ENCODE data around the gene DSN1. TPM values are rescaled to one million over a fixed set of nuclear protein-coding genes. Genes with fewer than 3 reads are reported as not detected.

DSN1 gene
- total RNA-seq, 1 donor: 8.0 TPM

- Histone ChIP-seq H3K27ac (ENCODE audit: low read depth, low read length) (peak overlapping the region; percentile 43), H3K4me3 (ENCODE audit: insufficient read depth, low read length) (no peak overlapping the region), H4K20me1 (ENCODE audit: insufficient read depth, low read length) (no peaks in the 10 kb centered on the region), H3K4me2 (ENCODE audit: insufficient read depth, low read length) (no peak overlapping the region), H3K9me3 (ENCODE audit: low read depth, low read length) (no peaks in the 10 kb centered on the region), H2AFZ (ENCODE audit: low read length) (peak overlapping the region; percentile 37), H3K27me3 (ENCODE audit: insufficient read depth, low read length) (no peaks in the 10 kb centered on the region), H3K36me3 (ENCODE audit: insufficient read depth, low read length) (peaks cover 40% of the 10 kb centered on the region), H3K79me2 (ENCODE audit: insufficient read depth, low read length) (no peaks in the 10 kb centered on the region), H3K4me1 (ENCODE audit: insufficient read depth, low read length) (peaks cover 9% of the 10 kb centered on the region)
- peak; percentile 83 for TF ChIP-seq CTCF (IDR thresholded peaks at IDR 0.05; ENCODE audit: extremely low read depth, low read depth, low read length)
- peak; percentile 86 for DNase-seq (ENCODE audit: insufficient read length, low spot score, missing footprints)
Observed at GRCh38 chr20:36754656-36755222, 18.8 kb downstream of the DSN1 start.

- Histone ChIP-seq H3K4me2 (ENCODE audit: insufficient read depth, low read length) (no peak overlapping the region), H3K4me1 (ENCODE audit: insufficient read depth, low read length) (peaks cover 9% of the 10 kb centered on the region), H3K36me3 (ENCODE audit: insufficient read depth, low read length) (peaks cover 33% of the 10 kb centered on the region), H3K27me3 (ENCODE audit: insufficient read depth, low read length) (no peaks in the 10 kb centered on the region), H3K9me3 (ENCODE audit: low read depth, low read length) (no peaks in the 10 kb centered on the region), H3K27ac (ENCODE audit: low read depth, low read length) (no peak overlapping the region), H3K4me3 (ENCODE audit: insufficient read depth, low read length) (no peak overlapping the region), H2AFZ (ENCODE audit: low read length) (no peak overlapping the region), H3K79me2 (ENCODE audit: insufficient read depth, low read length) (no peaks in the 10 kb centered on the region), H4K20me1 (ENCODE audit: insufficient read depth, low read length) (no peaks in the 10 kb centered on the region)
- TF ChIP-seq CTCF (IDR thresholded peaks at IDR 0.05; ENCODE audit: extremely low read depth, low read depth, low read length): no peak
- no peak for DNase-seq (ENCODE audit: insufficient read length, low spot score, missing footprints)
Observed at GRCh38 chr20:36752582-36752981, 21.0 kb downstream of the DSN1 start.

GRCh38 chr20:36745927-36746659, 27.5 kb downstream of the DSN1 start, which contains the start of gene NDRG3:
Gene NDRG3, minus strand, starts transcription at chr20:36746090. Its CDS starts 24,355 bp downstream, at chr20:36721735.
- Histone ChIP-seq H3K9me3 (ENCODE audit: low read depth, low read length) (no peaks in the 10 kb centered on the region), H3K4me2 (ENCODE audit: insufficient read depth, low read length) (peak within 1 kb of the TSS; percentile 99), H2AFZ (ENCODE audit: low read length) (peak within 1 kb of the TSS; percentile 100), H3K79me2 (ENCODE audit: insufficient read depth, low read length) (peaks cover 12% of the 10 kb centered on the region), H4K20me1 (ENCODE audit: insufficient read depth, low read length) (peaks cover 3% of the 10 kb centered on the region), H3K4me1 (ENCODE audit: insufficient read depth, low read length) (peaks cover 14% of the 10 kb centered on the region), H3K36me3 (ENCODE audit: insufficient read depth, low read length) (no peaks in the 10 kb centered on the region), H3K4me3 (ENCODE audit: insufficient read depth, low read length) (peak within 1 kb of the TSS; percentile 72), H3K27ac (ENCODE audit: low read depth, low read length) (peak within 1 kb of the TSS; percentile 58), H3K27me3 (ENCODE audit: insufficient read depth, low read length) (no peaks in the 10 kb centered on the region)
- DNase-seq (ENCODE audit: insufficient read length, low spot score, missing footprints): peak; percentile 99
- TF ChIP-seq CTCF (IDR thresholded peaks at IDR 0.05; ENCODE audit: extremely low read depth, low read depth, low read length): no peak

- peaks cover 14% of the 10 kb centered on the region for H3K4me1 ChIP-seq (ENCODE audit: insufficient read depth, low read length)
- H4K20me1 ChIP-seq (ENCODE audit: insufficient read depth, low read length): peaks cover 3% of the 10 kb centered on the region
- H3K27me3 ChIP-seq (ENCODE audit: insufficient read depth, low read length): no peaks in the 10 kb centered on the region
- H3K27ac ChIP-seq (ENCODE audit: low read depth, low read length): no peak overlapping the region
- H2AFZ ChIP-seq (ENCODE audit: low read length): peak overlapping the region; percentile 77
- no peak for TF ChIP-seq CTCF (IDR thresholded peaks at IDR 0.05; ENCODE audit: extremely low read depth, low read depth, low read length)
- H3K36me3 ChIP-seq (ENCODE audit: insufficient read depth, low read length): no peaks in the 10 kb centered on the region
- no peaks in the 10 kb centered on the region for H3K9me3 ChIP-seq (ENCODE audit: low read depth, low read length)
- peak overlapping the region; percentile 72 for H3K4me3 ChIP-seq (ENCODE audit: insufficient read depth, low read length)
- DNase-seq (ENCODE audit: insufficient read length, low spot score, missing footprints): peak; percentile 71
- peaks cover 15% of the 10 kb centered on the region for H3K79me2 ChIP-seq (ENCODE audit: insufficient read depth, low read length)
- H3K4me2 ChIP-seq (ENCODE audit: insufficient read depth, low read length): peak overlapping the region; percentile 86
Observed at GRCh38 chr20:36745234-36745926, 28.2 kb downstream of the DSN1 start.
